H1 (cell line): Measurements from ENCODE around the gene MACROD2. TPM values are rescaled to one million over a fixed set of nuclear protein-coding genes. Genes with fewer than 3 reads are reported as not detected.

ENCODE experiments used
- CTCF ChIA-PET: fragments of 300-600 bp; sonication (Branson Sonifier 250); formaldehyde crosslinking; loops from one replicate; lab custom pipeline; 2021; ENCODE audit not compliant: partially characterized antibody; lab: Charles Lee
- POLR2A ChIA-PET: fragments of 300-600 bp; sonication (Branson Sonifier 250); formaldehyde crosslinking; loops from one replicate; lab custom pipeline; 2021; ENCODE audit warnings: inconsistent platforms; ENCODE audit not compliant: partially characterized antibody; lab: Charles Lee
- DNase-seq, 2 experiments: peaks; one replicate each; pipeline versions ENCODE4 v3.0.0 to v3.0.0-alpha.2; 2010 to 2022; ENCODE audit warnings: low spot score in 2 of 2, low read depth in 1 of 2, mixed read lengths in 1 of 2
- FAIRE-seq: peaks from 2 replicates; lab custom pipeline; 2011; peaks lifted over from hg19 to GRCh38; lab: Jason Lieb, UNC
- H2AFZ ChIP-seq: 2 replicates; pipeline ENCODE4 v1.8.1; 2012; ENCODE audit warnings: low read length, inconsistent platforms
- H2AK5ac ChIP-seq: 2 replicates; pipeline ENCODE4 v1.6.1; 2013; ENCODE audit warnings: low read depth, low read length
- H2BK120ac ChIP-seq: replicated peaks from 2 replicates; pipeline ENCODE3; 2013; ENCODE audit warnings: low read depth, low read length, inconsistent platforms
- H2BK12ac ChIP-seq: 2 replicates; pipeline ENCODE4 v1.6.1; 2013; ENCODE audit warnings: low read depth, low read length
- H2BK15ac ChIP-seq: 2 replicates; pipeline ENCODE4 v1.6.1; 2013; ENCODE audit warnings: low read length
- H2BK20ac ChIP-seq: 2 replicates; pipeline ENCODE4 v1.6.1; 2013; ENCODE audit warnings: low read length
- H2BK5ac ChIP-seq: 2 replicates; pipeline ENCODE4 v1.6.1; 2013; ENCODE audit warnings: low read depth, low read length
- H3K14ac ChIP-seq: 2 replicates; pipeline ENCODE4 v1.6.1; 2013; ENCODE audit warnings: inconsistent platforms; ENCODE audit not compliant: insufficient read length
- H3K18ac ChIP-seq: 2 replicates; pipeline ENCODE4 v1.6.1; 2013; ENCODE audit warnings: low read length; ENCODE audit errors: extremely low read depth
- H3K23ac ChIP-seq: 2 replicates; pipeline ENCODE4 v1.6.1; 2013; ENCODE audit warnings: inconsistent platforms; ENCODE audit not compliant: insufficient read length
- H3K23me2 ChIP-seq: 2 replicates; pipeline ENCODE4 v1.6.1; 2013; ENCODE audit warnings: low read depth, low read length
- H3K27ac ChIP-seq: 2 replicates; pipeline ENCODE4 v1.6.1; 2011; ENCODE audit warnings: low read depth, low read length, inconsistent platforms
- H3K27me3 ChIP-seq, 4 experiments: replicated peaks in 1 of 4; 1 replicate in 1 of 4; 2 replicates in 3 of 4; pipeline versions ENCODE4 v1.6.1 to v1.8.1; 2011 to 2013; ENCODE audit warnings: low read length in 3 of 4, mild to moderate bottlenecking in 3 of 4, inconsistent platforms in 2 of 4, mixed read lengths in 2 of 4, moderate library complexity in 1 of 4; ENCODE audit not compliant: control insufficient read depth in 3 of 4, insufficient read depth in 3 of 4; ENCODE audit errors: extremely low read depth in 1 of 4
- H3K36me3 ChIP-seq, 4 experiments: 2 replicates each; pipeline versions ENCODE4 v1.6.1 to v1.8.1; 2011 to 2013; ENCODE audit warnings: mild to moderate bottlenecking in 4 of 4, low read length in 3 of 4, moderate library complexity in 2 of 4, control low read depth in 1 of 4, inconsistent platforms in 1 of 4; ENCODE audit not compliant: insufficient read depth in 4 of 4, control insufficient read depth in 2 of 4
- H3K4ac ChIP-seq: replicated peaks from 2 replicates; pipeline ENCODE3; 2013; ENCODE audit warnings: low read length, low read depth, mixed read lengths, inconsistent platforms; ENCODE audit not compliant: insufficient read length
- H3K4me1 ChIP-seq, 4 experiments: replicated peaks in 1 of 4; 1 replicate in 1 of 4; 2 replicates in 3 of 4; pipeline versions ENCODE4 v1.6.1 to v1.8.1; 2011 to 2013; ENCODE audit warnings: low read length in 3 of 4, inconsistent platforms in 2 of 4, mixed read lengths in 1 of 4; ENCODE audit not compliant: insufficient read depth in 4 of 4, control insufficient read depth in 3 of 4
- H3K4me2 ChIP-seq, 2 experiments: 2 replicates each; pipeline versions ENCODE4 v1.6.1 to v1.8.1; 2011 to 2013; ENCODE audit warnings: low read depth in 2 of 2, low read length in 2 of 2, control low read depth in 1 of 2, inconsistent platforms in 1 of 2, mild to moderate bottlenecking in 1 of 2; ENCODE audit not compliant: insufficient read depth in 1 of 2
- H3K4me3 ChIP-seq, 4 experiments: fragments of 200-600, 300-600 bp in 1 of 4; sonication (generic), shearing (Covaris generic), sonication (Bioruptor Twin) in 1 of 4; 2 replicates each; pipeline versions ENCODE4 v1.5.1 to v1.8.1; 2011 to 2016; ENCODE audit warnings: low read length in 4 of 4, low read depth in 3 of 4, control low read depth in 2 of 4, inconsistent platforms in 2 of 4, mild to moderate bottlenecking in 2 of 4, mixed read lengths in 1 of 4, moderate library complexity in 1 of 4; ENCODE audit not compliant: insufficient read depth in 2 of 4; ENCODE audit errors: extremely low read depth in 1 of 4
- H3K56ac ChIP-seq: replicated peaks from 2 replicates; pipeline ENCODE3; 2013; ENCODE audit warnings: low read depth, mild to moderate bottlenecking, mixed read lengths, low read length, inconsistent platforms; ENCODE audit not compliant: insufficient read length
- H3K79me1 ChIP-seq: 2 replicates; pipeline ENCODE4 v1.6.1; 2013; ENCODE audit warnings: low read depth, low read length, control low read depth
- H3K79me2 ChIP-seq, 2 experiments: 2 replicates each; pipeline versions ENCODE4 v1.6.1 to v1.8.1; 2012 to 2013; ENCODE audit warnings: low read length in 2 of 2, mild to moderate bottlenecking in 2 of 2, inconsistent platforms in 1 of 2; ENCODE audit not compliant: insufficient read depth in 2 of 2, control insufficient read depth in 1 of 2
- H3K9ac ChIP-seq, 4 experiments: replicated peaks in 1 of 4; 1 replicate in 1 of 4; 2 replicates in 3 of 4; pipeline versions ENCODE4 v1.6.1 to v1.8.1; 2011 to 2013; ENCODE audit warnings: low read depth in 3 of 4, low read length in 3 of 4, control low read depth in 2 of 4, mild to moderate bottlenecking in 2 of 4, moderate library complexity in 2 of 4, inconsistent platforms in 1 of 4; ENCODE audit errors: extremely low read depth in 1 of 4
- H3K9me3 ChIP-seq, 2 experiments: 2 replicates each; pipeline versions ENCODE4 v1.6.1 to v1.8.1; 2012 to 2013; ENCODE audit warnings: mild to moderate bottlenecking in 2 of 2, moderate library complexity in 2 of 2, control low read depth in 1 of 2, inconsistent platforms in 1 of 2, low read depth in 1 of 2, low read length in 1 of 2, mixed read lengths in 1 of 2; ENCODE audit not compliant: insufficient read depth in 2 of 2
- H4K20me1 ChIP-seq, 2 experiments: replicated peaks in 1 of 2; 2 replicates each; pipeline versions ENCODE3 to v1.8.1; 2011 to 2013; ENCODE audit warnings: inconsistent platforms in 2 of 2, low read length in 2 of 2, mild to moderate bottlenecking in 1 of 2; ENCODE audit not compliant: insufficient read depth in 2 of 2, control insufficient read depth in 1 of 2
- H4K5ac ChIP-seq: 2 replicates; pipeline ENCODE4 v1.6.1; 2013; ENCODE audit warnings: low read length, low read depth, mixed read lengths, inconsistent platforms; ENCODE audit not compliant: insufficient read length
- H4K8ac ChIP-seq: 2 replicates; pipeline ENCODE4 v1.8.0; 2013; ENCODE audit warnings: mild to moderate bottlenecking, moderate library complexity, low read length, inconsistent platforms; ENCODE audit not compliant: insufficient read depth; ENCODE audit errors: extremely low read depth
- H4K91ac ChIP-seq: replicated peaks from 2 replicates; pipeline ENCODE3; 2013; ENCODE audit warnings: low read length, mixed read lengths, inconsistent platforms; ENCODE audit not compliant: insufficient read length
- BCL11A ChIP-seq, 2 experiments: IDR thresholded peaks; one replicate each; pipeline ENCODE4 v1.6.1; 2011; ENCODE audit warnings: low read depth in 2 of 2, low read length in 2 of 2, mild to moderate bottlenecking in 2 of 2
- CBX5 ChIP-seq: fragments of 300-800, 300-1000 bp; sonication (generic); IDR thresholded peaks from 2 replicates; pipeline ENCODE4 v1.7.1; 2016; ENCODE audit warnings: antibody characterized with exemption, low read length, low read depth
- CEBPB ChIP-seq: IDR thresholded peaks from 2 replicates; pipeline ENCODE4 v1.6.1; 2012; ENCODE audit warnings: low read depth, low read length
- CHD1 ChIP-seq: IDR thresholded peaks from 2 replicates; pipeline ENCODE4 v1.6.1; 2012; ENCODE audit warnings: low read depth, low read length, improper control_type of control experiment
- EGR1 ChIP-seq: IDR thresholded peaks from 2 replicates; pipeline ENCODE4 v1.6.1; 2011; ENCODE audit warnings: low read depth, low read length, borderline replicate concordance
- FOSL1 ChIP-seq: IDR thresholded peaks from 2 replicates; pipeline ENCODE4 v1.6.1; 2011; ENCODE audit warnings: mild to moderate bottlenecking, low read depth, low read length, moderate library complexity; ENCODE audit not compliant: insufficient read depth
- JUN ChIP-seq: IDR thresholded peaks from 2 replicates; pipeline ENCODE4 v1.6.1; 2011; ENCODE audit warnings: low read depth, mild to moderate bottlenecking, improper control_type of control experiment, low read length
- KDM5A ChIP-seq: fragments of 200-600 bp; IDR thresholded peaks from 2 replicates; pipeline ENCODE4 v1.7.1; 2012; ENCODE audit warnings: mild to moderate bottlenecking, low read length, inconsistent platforms, mixed read lengths
- NANOG ChIP-seq: IDR thresholded peaks from 2 replicates; pipeline ENCODE4 v1.6.1; 2011; ENCODE audit warnings: low read length, low read depth, mild to moderate bottlenecking, inconsistent platforms; ENCODE audit not compliant: insufficient read depth, poor library complexity, severe bottlenecking
- NRF1 ChIP-seq: IDR thresholded peaks from 2 replicates; pipeline ENCODE4 v1.6.1; 2011; ENCODE audit warnings: mild to moderate bottlenecking, low read depth, low read length, improper control_type of control experiment
- RFX5 ChIP-seq: IDR thresholded peaks from 2 replicates; pipeline ENCODE4 v1.6.1; 2011; ENCODE audit warnings: low read depth, low read length, improper control_type of control experiment, borderline replicate concordance
- RNF2 ChIP-seq: fragments of 200-900, 300-1000 bp; sonication (generic); IDR thresholded peaks from 2 replicates; pipeline ENCODE4 v1.7.1; 2016; ENCODE audit warnings: borderline replicate concordance, low read depth, mild to moderate bottlenecking, antibody characterized with exemption, low read length; ENCODE audit not compliant: poor library complexity, severe bottlenecking; ENCODE audit errors: missing control alignments
- SRF ChIP-seq: IDR thresholded peaks from 2 replicates; pipeline ENCODE4 v1.6.1; 2011; ENCODE audit warnings: mild to moderate bottlenecking, low read depth, low read length, moderate library complexity
- SUZ12 ChIP-seq: fragments of 200-600 bp; sonication (generic); IDR thresholded peaks from 2 replicates; pipeline ENCODE4 v1.6.1; 2012; ENCODE audit warnings: mild to moderate bottlenecking, inconsistent platforms, low read length, moderate library complexity, mixed read lengths
- ZNF274 ChIP-seq: IDR thresholded peaks from 2 replicates; pipeline ENCODE4 v1.7.0; 2012; ENCODE audit warnings: low read length, borderline replicate concordance; ENCODE audit errors: extremely low read depth
- WGBS, 2 experiments: shearing (Covaris generic) in 1 of 2; methylation state at CpG; one replicate each; pipeline versions ENCODE4 v1.1.6 to v1.1.7; 2013 to 2015; ENCODE audit warnings: low lambda C conversion rate in 2 of 2, mixed read lengths in 2 of 2, inconsistent platforms in 1 of 2, low coverage in 1 of 2, missing lambda C conversion rate in 1 of 2; ENCODE audit not compliant: insufficient replicate concordance in 2 of 2, insufficient coverage in 1 of 2, insufficient read length in 1 of 2; ENCODE audit errors: extremely low coverage in 1 of 2, missing lambda C conversion rate in 1 of 2; 5-methylcytosine and 5-hydroxymethylcytosine counted together
- polyA plus RNA-seq, 7 experiments: library from polyadenylated mRNA; depleted of rRNA in 3 of 7; stranded (reverse) in 5 of 7; unstranded in 2 of 7; fragments of >200 nt in 5 of 7; fragments of 200-250 nt in 2 of 7; gene quantifications; 1 replicate in 5 of 7; 2 replicates in 1 of 7; 4 replicates in 1 of 7; pipeline versions ENCODE4 v1.2.1 to v1.2.3, GENCODE V29; 2011 to 2013; ENCODE audit warnings: missing spikeins in 2 of 7, mixed read lengths in 2 of 7
- total RNA-seq: library from RNA; stranded (reverse); fragmentation: NEBNext Ultra II Directional; extraction: Animal tissue kit (Norgen Biotek cat#: 25700); gene quantifications from 2 replicates; pipeline ENCODE4 v1.2.1, GENCODE V29; 2021

The MACROD2 gene
- total and polyA plus RNA-seq, 2 of the 8 experiments (the other 6 are each of a cell fraction or from before 2014, with no cell fraction given): 0.70 to 3.9 TPM

DNA sequence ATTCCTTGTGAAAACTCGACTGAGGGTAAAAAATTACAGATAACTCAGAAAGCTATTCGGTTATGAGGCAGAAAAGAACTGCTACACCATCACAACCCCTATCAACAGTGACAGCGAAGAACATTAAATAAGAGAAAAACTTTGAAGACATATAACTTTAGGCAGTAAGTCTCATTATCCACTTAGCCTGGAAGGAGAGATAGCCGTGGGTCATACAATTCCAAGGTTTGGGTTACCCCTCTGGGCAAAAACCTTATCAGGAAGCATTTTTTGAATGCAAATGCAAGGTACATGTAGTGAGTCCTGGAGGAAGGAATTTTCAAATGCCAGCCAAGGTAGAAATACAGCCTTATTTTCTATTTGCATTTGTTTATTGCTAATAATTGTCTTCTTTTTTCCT is 212.3 kb downstream of the MACROD2 start:
- no peak overlapping the region for H3K14ac ChIP-seq
- no peak overlapping the region for H2AFZ ChIP-seq
- H4K20me1 ChIP-seq: no peaks in the 10 kb centered on the region
- H3K79me1 ChIP-seq: no peaks in the 10 kb centered on the region
- H3K9ac ChIP-seq: no peak overlapping the region
- no peak overlapping the region for H2BK12ac ChIP-seq
- no peaks in the 10 kb centered on the region for H3K79me2 ChIP-seq
- H3K23me2 ChIP-seq: no peaks in the 10 kb centered on the region
- ChIA-PET CTCF (interaction anchor here (1.1 to 4.6 kb wide), 2 partner anchors 14 to 56 kb away, joined by 4 to 30 read pairs; no protein-coding TSS in a partner anchor), POLR2A (no interaction called here)
- FAIRE-seq (no peak), DNase-seq (no peak)
- H3K4me1 ChIP-seq: no peaks in the 10 kb centered on the region
- H2BK5ac ChIP-seq: no peak overlapping the region
- H3K56ac ChIP-seq: no peak overlapping the region
- no peak overlapping the region for H2BK15ac ChIP-seq
- no peak overlapping the region for H4K8ac ChIP-seq
- no peaks in the 10 kb centered on the region for H3K36me3 ChIP-seq
- H3K23ac ChIP-seq: no peak overlapping the region
- H3K4ac ChIP-seq: no peak overlapping the region
- H3K27me3 ChIP-seq: no peaks in the 10 kb centered on the region
- H3K27ac ChIP-seq: no peak overlapping the region
- H3K9me3 ChIP-seq: peaks cover 0 to 4% of the 10 kb centered on the region in 2 experiments; a peak in 1 of 4 replicates
- no peak overlapping the region for H4K91ac ChIP-seq
- no peak overlapping the region for H3K4me3 ChIP-seq
- H4K5ac ChIP-seq: no peak overlapping the region
- H2AK5ac ChIP-seq: no peak overlapping the region
- no peak overlapping the region for H3K4me2 ChIP-seq
- no peak overlapping the region for H2BK20ac ChIP-seq
- 67% methylated on average over 4 of the region's 4 CpGs; no CpG with 5 or more reads in 1 of the 2 experiments for WGBS, 2 experiments
- H3K18ac ChIP-seq: no peak overlapping the region
- no peak overlapping the region for H2BK120ac ChIP-seq
- TF ChIP-seq FOSL1 (no peak), SRF (no peak), NANOG (no peak), RNF2 (no peak), SUZ12 (no peak), CBX5 (no peak), JUN (no peak), CEBPB (no peak), EGR1 (no peak), RFX5 (no peak), BCL11A (IDR thresholded peaks at IDR 0.05; ENCODE audit: low read depth in 2 of 2, low read length in 2 of 2) (no peak), NRF1 (no peak), ZNF274 (no peak), CHD1 (no peak), KDM5A (no peak)
